Fibroblast of skin of left quadriceps (primary cell): ENCODE measurements around the gene KIRREL3.

Experiments used
- DNase-seq, 2 experiments: peaks; one replicate each; pipeline ENCODE4 v3.0.0-alpha.2; 2013; ENCODE audit warnings: low read depth in 2 of 2

Gene KIRREL3

DNA sequence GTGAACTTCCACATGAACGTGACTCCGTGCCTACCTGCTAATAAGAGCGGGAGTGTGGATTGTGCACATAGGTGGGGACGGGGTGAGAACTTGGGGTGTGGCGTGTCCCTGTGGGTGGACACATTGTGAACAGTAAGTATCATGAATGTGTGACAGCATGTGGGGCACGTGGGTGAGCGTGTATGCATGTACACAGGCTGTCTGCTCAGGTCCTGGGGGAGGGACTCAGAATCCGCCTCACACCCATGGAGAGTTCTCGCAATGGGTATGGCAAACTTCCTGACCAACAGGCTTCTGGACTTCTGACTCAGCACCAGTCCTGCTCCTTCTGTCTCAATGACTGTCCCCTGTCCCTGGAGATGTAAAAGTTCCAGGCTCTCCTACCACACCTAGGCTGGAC lies 422.1 kb downstream of the KIRREL3 start:
- no peak for DNase-seq

- no peak for DNase-seq
Measured at GRCh38 chr11:126578021-126578420, 422.5 kb downstream of the KIRREL3 start.

DNA sequence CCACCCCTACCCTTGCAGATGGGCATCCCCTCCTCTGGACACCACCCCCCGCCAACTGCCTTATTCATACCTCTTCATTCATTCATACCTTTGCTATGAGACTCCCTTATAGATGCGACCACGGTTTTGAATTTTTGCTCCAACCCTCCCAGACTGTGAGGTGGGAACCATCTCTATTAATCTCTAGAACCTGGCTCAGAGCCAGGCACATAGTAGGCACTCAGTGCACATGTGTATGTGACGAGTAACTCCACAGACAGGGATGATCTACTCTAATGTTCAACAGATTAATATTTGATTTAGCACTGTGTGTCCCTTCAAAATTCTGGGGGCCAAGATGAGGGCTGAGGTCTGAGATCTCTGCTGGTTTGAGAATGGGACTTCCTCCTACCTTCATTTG lies 424.7 kb downstream of the KIRREL3 start:
- no peak for DNase-seq

GRCh38 chr11:126573325-126573978 lies 427.1 kb downstream of the KIRREL3 start:
- DNase-seq, result no peak

GRCh38 chr11:126570489-126570888 lies 430.1 kb downstream of the KIRREL3 start:
- DNase-seq, result no peak

DNA sequence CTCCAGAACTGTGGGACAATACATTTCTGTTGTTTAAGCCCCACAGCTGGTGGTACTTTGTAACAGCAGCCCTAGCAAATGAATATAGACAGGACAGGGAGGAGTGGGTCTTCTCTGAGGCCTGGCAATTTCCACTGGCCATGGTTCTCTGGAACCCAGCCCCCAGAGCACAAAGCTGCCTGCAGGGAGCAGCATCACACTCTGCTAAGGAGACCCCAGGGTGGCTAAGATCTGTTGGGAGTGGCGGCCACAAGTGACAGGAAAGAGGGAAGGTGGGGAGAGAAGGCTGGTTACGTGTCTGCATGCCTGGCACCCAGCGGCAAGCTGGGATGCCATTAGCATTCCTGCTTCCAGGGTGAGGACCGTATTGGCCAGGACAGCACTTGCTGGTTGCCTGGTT lies 433.2 kb downstream of the KIRREL3 start:
- no peak for DNase-seq

DNA sequence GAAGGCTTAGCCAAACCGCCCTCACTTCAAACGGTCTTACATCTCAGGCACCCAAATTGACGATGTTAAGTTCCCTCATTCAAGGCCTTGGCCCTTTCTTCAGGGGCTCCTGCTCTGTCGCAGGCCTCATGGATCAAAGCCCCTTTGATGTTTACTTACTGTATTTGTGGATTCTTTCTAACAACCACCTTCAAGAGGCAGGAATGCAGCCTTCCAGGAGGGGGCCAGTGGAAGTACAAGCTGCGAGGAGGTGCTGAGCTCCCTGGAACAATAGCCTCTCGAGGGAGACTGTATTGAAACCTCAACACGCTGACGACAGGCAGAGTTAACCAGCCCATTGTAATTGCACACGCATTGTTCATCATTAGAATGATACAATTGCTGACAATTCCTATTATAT lies 436.0 kb downstream of the KIRREL3 start:
- DNase-seq, result no peak

GRCh38 chr11:126561327-126561893 lies 439.2 kb downstream of the KIRREL3 start:
- peak; percentile 35 to 49 for DNase-seq

GRCh38 chr11:126560221-126560620 lies 440.3 kb downstream of the KIRREL3 start:
- DNase-seq, result no peak

DNA sequence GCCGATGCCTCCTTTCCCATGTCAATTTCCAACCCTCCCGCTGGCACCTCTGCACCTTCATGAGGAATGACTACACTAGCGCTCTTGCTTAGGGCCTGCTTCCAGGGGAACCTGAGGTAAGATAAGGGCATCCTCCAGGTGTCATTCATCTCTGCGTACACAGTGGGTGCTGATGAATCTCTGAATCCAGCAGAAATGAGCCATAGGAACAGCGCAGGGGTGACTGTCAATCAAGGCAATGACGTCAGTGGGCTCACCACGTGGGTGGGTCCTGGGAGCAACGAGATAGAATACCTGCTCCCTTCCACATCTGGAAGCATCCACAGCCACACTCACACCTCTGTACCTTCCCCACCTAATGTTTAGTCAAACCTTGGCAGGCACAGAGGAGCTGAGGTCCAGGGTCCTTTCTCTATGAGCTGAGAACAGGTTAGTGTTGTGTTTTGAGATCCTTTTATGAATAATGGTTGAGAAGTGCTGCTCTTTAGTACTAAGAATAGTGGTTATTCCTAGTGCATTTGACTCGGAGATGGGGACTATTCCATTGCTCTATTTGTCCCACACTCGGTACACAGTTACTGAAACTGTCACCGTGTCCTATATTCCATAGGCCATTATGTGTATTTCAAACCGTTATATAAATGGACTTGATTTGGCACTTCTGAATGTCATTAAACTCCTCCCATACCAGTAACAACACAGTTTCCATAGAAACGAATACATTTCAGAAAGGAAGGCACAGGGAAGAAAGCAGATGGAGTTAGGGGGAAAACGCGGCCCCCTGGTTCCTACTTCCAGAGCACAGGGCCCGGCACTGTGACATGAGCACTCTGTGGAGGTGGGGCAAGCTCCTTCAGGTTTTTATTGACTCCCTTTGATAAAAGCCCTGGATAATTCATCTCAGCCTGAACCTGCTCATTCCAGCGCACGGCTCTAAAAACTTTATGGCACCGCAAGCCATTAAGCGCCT lies 451.7 kb downstream of the KIRREL3 start:
- DNase-seq, result no peak

DNA sequence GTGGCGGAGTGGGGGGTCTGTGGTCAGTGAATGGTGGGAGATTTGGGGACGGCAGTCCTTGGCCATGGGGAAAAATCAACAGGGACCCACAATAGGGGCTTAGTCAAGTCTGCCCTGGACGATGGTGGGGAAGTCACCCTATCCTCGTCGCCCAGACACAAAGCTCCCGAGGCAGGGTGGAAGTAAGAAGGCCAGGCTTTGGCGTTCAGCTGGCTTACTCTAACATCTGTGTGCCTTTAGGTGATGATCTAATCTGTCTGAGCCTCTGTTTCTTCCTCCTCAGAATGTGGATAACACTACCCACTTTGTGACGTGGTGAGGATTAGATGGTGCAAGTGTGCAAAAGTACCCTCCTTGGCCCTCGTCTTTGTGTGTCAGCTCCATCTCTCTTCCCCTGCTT lies 452.9 kb downstream of the KIRREL3 start:
- no peak for DNase-seq

DNA sequence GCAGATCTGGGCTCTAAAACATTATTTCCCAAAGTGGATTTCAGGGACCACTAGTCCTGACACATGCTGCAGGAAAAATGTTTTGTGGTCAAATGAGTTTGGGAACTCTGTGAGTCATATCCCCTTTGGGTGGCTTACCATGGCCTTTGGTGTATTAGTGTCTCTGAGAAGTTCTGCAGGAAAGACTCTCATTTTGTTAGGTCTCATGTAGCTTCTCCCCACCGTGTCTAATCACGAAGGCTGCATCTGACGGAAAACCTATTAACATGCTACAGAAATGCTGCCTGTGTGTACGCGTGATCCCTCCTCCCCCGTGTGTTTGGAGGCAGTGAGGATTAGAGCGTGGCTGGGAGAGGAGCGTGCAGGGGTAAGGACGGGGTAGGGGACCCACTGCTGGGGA lies 453.4 kb downstream of the KIRREL3 start:
- peak; percentile 71 for DNase-seq

DNA sequence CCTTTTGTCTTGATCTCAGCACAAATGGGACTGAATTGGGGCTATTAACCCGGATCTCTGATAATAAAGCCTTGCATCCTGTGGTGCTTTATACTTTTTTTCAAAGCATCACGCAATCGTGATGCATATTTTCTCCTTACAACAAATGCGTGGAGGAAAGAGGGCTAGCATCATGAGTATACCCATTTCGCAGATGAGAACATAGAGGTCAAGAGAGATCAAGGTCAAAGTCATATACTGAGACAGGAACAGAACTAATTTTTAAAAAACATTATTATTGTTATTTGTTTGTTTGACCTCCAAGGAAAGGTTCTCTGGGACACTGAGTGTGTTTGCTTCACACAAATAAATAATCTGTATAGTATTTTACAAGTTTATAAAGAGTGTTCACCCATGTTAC lies 453.9 kb downstream of the KIRREL3 start:
- DNase-seq, result no peak

DNA sequence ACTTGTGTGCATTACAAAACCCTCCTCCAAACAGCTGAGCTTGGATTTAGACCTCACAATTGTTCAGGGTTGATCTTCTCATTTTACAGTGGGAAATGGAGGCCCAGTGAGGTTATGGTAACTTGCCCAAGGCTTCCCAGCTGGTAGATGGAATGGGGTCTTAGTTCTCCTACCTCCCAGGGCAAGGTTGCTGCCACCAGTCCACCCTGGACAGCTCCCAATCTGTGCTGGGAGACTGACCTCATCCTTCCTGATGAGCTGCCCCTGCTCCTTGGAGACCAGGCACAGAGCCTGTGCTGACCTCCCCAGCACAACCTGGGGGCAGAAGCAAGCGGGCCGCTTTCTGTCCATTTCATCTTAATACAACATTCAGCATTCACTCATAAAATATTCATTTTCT lies 454.4 kb downstream of the KIRREL3 start:
- DNase-seq, result no peak

GRCh38 chr11:126545057-126545555 lies 455.5 kb downstream of the KIRREL3 start:
- no peak for DNase-seq

GRCh38 chr11:126544108-126545056 lies 456.2 kb downstream of the KIRREL3 start:
- DNase-seq, result peak; percentile 20 to 26

DNA sequence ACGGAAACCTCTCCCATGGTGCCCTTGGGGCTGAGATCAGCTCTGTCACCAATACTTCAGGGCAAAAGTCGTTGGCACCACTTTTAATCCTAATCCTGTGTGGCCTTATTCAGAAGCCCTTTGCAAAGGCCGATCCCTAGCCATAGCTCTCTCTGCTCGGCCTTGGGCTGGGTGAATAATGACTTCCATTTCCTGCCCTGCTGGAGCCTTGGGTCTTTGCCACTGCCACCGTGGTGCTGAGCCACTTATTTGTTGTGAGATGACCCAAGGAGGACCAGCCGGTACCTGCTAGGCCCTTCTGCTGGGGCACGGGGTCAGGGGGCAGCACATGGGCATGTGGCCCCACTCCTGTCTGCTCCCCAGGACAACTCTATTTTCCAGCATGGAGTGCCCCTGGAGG lies 456.9 kb downstream of the KIRREL3 start:
- no peak for DNase-seq

DNA sequence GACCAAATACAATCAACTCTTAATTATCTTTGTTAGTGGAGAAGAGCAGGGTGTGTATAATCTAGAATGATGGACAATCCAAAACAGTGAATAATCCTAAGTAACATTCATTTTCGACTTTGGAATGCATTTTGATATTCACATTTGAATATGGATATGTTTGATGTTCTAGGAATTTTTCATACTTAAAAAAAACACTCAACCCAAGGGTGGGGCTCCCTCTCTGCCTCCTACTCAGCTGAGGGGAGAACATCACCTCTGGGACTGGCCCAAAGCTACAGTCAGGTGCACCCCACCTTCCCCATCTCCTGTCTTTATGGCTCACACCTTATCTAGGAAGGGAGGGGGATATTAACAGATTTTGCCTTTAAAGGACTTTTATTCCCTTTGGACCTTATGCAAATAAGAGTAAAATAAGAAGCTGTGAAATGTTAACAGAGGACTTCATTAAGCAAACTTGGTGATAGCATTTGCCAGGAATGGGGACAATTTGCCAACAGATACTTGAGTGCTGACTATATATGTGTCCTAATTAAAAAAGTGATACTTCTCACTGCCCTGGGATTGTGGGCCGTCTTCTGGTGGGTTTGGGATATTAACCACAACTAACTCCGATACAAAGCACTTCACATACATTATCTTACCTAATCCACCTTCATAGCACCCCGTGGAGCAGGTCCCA lies 458.1 kb downstream of the KIRREL3 start:
- DNase-seq, result no peak

GRCh38 chr11:126538071-126538470 lies 462.5 kb downstream of the KIRREL3 start:
- no peak for DNase-seq

DNA sequence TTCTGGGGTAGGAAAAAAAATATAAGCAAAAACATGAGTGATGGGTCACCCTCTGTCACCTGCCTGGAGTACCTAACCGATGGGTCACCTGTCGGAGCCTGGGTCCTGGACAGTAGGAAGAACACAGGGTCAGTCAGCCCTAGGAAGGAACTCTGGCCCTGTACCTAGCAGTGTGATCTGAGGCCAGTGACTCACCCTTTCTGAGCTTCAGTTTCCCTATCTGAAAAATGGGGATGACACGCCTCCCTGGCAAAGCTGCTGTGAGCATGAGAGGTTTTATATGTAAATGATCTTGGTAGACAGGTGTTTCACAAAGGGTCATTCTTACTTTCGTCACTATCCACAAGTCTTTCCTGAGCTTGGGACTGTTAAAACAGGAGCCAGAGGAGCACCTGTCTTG lies 463.1 kb downstream of the KIRREL3 start:
- DNase-seq, result no peak
